ENCODE measurements around the gene GPR146. TPM values are rescaled to one million over a fixed set of nuclear protein-coding genes. Genes with fewer than 3 reads are reported as not detected.

GPR146 gene
- total and polyA plus RNA-seq, 2 of the 8 experiments (the other 6 are each of a cell fraction or from before 2014, with no cell fraction given): 1.8 to 2.7 TPM

DNA sequence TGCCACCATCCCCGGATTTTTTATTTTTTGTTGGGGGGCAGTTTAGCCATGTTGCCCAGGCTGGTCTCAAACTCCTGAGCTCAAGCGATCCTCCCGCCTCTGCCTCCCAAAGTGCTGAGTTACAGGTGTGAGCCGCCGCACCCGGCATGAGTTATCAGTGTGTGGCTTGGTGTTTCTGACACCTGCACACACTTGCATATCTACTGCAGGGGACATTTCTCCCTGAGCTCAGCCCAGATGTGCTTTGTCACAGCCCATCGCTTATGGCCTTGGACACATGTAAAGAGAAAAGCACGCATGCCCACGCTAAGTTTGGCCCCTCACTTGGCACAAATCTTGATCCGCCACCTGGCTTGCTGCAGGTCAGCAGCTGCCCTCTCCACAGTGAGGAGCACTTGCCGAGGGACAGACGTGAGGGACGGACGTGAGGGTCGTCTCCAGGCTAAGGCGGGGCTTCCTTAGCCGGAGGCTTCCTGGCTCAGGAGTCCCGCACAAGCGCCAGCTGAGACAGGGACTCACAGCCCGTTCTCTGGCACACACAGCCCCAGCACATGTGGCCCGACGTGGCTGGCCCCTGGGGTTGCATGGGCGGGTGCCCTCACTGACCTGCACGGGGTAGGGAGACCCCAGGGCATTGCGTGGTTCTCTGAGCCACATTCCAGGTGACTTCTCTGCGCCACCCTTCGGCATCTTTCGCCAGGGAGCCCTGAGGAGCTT lies 49.6 kb upstream of the GPR146 start:
- CTCF ChIA-PET (ENCODE audit: partially characterized antibody): interaction anchor here (0.6 to 10.0 kb wide), 28 partner anchors 9 to 189 kb away, joined by 3 to 143 read pairs (median 10); partner anchors contain the start of genes COX19, CYP2W1 and GPR146

More for the DNA sequence above, 49.6 kb upstream of the GPR146 start:
- H3K23ac ChIP-seq (ENCODE audit: insufficient read length): no peak overlapping the region
- no peaks in the 10 kb centered on the region for H3K36me3 ChIP-seq (ENCODE audit: control insufficient read depth in 2 of 4, insufficient read depth in 4 of 4, low read length in 3 of 4)
- H3K79me1 ChIP-seq (ENCODE audit: low read depth, low read length): no peaks in the 10 kb centered on the region
- no peak overlapping the region for H3K9ac ChIP-seq (replicated peaks in 1 of 4; ENCODE audit: extremely low read depth in 1 of 4, low read depth in 3 of 4, low read length in 3 of 4)
- FAIRE-seq (no peak), DNase-seq (ENCODE audit: low read depth in 1 of 2, low spot score in 2 of 2) (no peak)
- peaks cover 0 to 6% (median 2%) of the 10 kb centered on the region in 4 experiments; a peak in 3 of 7 replicates for H3K4me1 ChIP-seq (replicated peaks in 1 of 4; ENCODE audit: control insufficient read depth in 3 of 4, insufficient read depth in 4 of 4, low read length in 3 of 4)
- H2AFZ ChIP-seq (ENCODE audit: low read length): no peak overlapping the region
- H2BK5ac ChIP-seq (ENCODE audit: low read depth, low read length): no peak overlapping the region
- no peak overlapping the region for H2BK12ac ChIP-seq (ENCODE audit: low read depth, low read length)
- no peak overlapping the region for H2AK5ac ChIP-seq (ENCODE audit: low read depth, low read length)
- H3K14ac ChIP-seq (ENCODE audit: insufficient read length): no peak overlapping the region
- H3K18ac ChIP-seq (ENCODE audit: extremely low read depth, low read length): no peak overlapping the region
- H4K8ac ChIP-seq (ENCODE audit: extremely low read depth, insufficient read depth, low read length): no peak overlapping the region
- H4K91ac ChIP-seq (replicated peaks; ENCODE audit: insufficient read length, low read length): no peak overlapping the region
- TF ChIP-seq GABPA (IDR thresholded peaks at IDR 0.05; ENCODE audit: borderline replicate concordance, insufficient read depth, low read length) (no peak), MAFK (IDR thresholded peaks at IDR 0.05; ENCODE audit: low read depth, low read length) (no peak), POLR2AphosphoS5 (IDR thresholded peaks at IDR 0.05; ENCODE audit: low read depth, low read length) (no peak), KDM5A (IDR thresholded peaks at IDR 0.05; ENCODE audit: low read length) (no peak), PHF8 (conservative IDR thresholded peaks at IDR 0.05; ENCODE audit: low read depth, low read length) (no peak)
- H2BK15ac ChIP-seq (ENCODE audit: low read length): no peak overlapping the region
- no peak overlapping the region for H2BK120ac ChIP-seq (replicated peaks; ENCODE audit: low read depth, low read length)
- H4K5ac ChIP-seq (ENCODE audit: insufficient read length, low read depth, low read length): no peak overlapping the region
- no peaks in the 10 kb centered on the region for H3K27me3 ChIP-seq (replicated peaks in 1 of 4; ENCODE audit: control insufficient read depth in 3 of 4, extremely low read depth in 1 of 4, insufficient read depth in 3 of 4, low read length in 3 of 4)
- no peak overlapping the region for H3K56ac ChIP-seq (replicated peaks; ENCODE audit: insufficient read length, low read depth, low read length)
- peaks cover 0 to under 1% of the 10 kb centered on the region in 2 experiments for H4K20me1 ChIP-seq (replicated peaks in 1 of 2; ENCODE audit: control insufficient read depth in 1 of 2, insufficient read depth in 2 of 2, low read length in 2 of 2)
- WGBS, 2 experiments (ENCODE audit: extremely low coverage in 1 of 2, insufficient coverage in 1 of 2, insufficient read length in 1 of 2, insufficient replicate concordance in 2 of 2, low coverage in 1 of 2, low lambda C conversion rate in 2 of 2, missing lambda C conversion rate in 1 of 2): 90% methylated on average over 28 of the region's 28 CpGs; no CpG with 5 or more reads in 1 of the 2 experiments
- H3K4me2 ChIP-seq (ENCODE audit: insufficient read depth in 1 of 2, low read depth in 2 of 2, low read length in 2 of 2): no peak overlapping the region
- no peaks in the 10 kb centered on the region for H3K23me2 ChIP-seq (ENCODE audit: low read depth, low read length)
- POLR2A ChIA-PET (ENCODE audit: partially characterized antibody): interaction anchor here (0.7 to 2.2 kb wide), 6 partner anchors 30 to 104 kb away, joined by 3 to 7 read pairs (median 4); no protein-coding TSS in a partner anchor
- no peak overlapping the region for H2BK20ac ChIP-seq (ENCODE audit: low read length)
- no peaks in the 10 kb centered on the region for H3K79me2 ChIP-seq (ENCODE audit: control insufficient read depth in 1 of 2, insufficient read depth in 2 of 2, low read length in 2 of 2)
- no peak overlapping the region for H3K27ac ChIP-seq (ENCODE audit: low read depth, low read length)
- no peak overlapping the region for H3K4me3 ChIP-seq (ENCODE audit: extremely low read depth in 1 of 4, insufficient read depth in 2 of 4, low read depth in 3 of 4, low read length in 4 of 4)
- no peak overlapping the region for H3K4ac ChIP-seq (replicated peaks; ENCODE audit: insufficient read length, low read depth, low read length)
- H3K9me3 ChIP-seq (ENCODE audit: insufficient read depth in 2 of 2, low read depth in 1 of 2, low read length in 1 of 2): no peaks in the 10 kb centered on the region

All from H1 (cell line).